K562 (cell line): Measurements from ENCODE around the gene IL13. TPM values are rescaled to one million over a fixed set of nuclear protein-coding genes. Genes with fewer than 3 reads are reported as not detected.
"Not testable (repeated sequence)": the region's sequence is repeated elsewhere in the genome, so short reads cannot be mapped to it uniquely, and the experiment has no call there.

Experiments
- ATAC-seq: fragments of 200-7000 bp; cut with Tn5 transposase; 3 replicates; pipeline ENCODE4 v1.9.1; 2020; ENCODE audit warnings: moderate library complexity
- BruUV-seq: library from RNA; stranded (reverse); fragments of 400-500 nt; replicated peaks from 2 replicates; lab custom pipeline; 2021; lab: Mats Ljungman, UMichigan
- CTCF ChIA-PET: fragments of 300-600 bp; formaldehyde crosslinking; extraction: SDS; loops from one replicate; lab custom pipeline; 2021; ENCODE audit warnings: low intra/inter-chr PET ratio; lab: Yijun Ruan, JAX
- POLR2A ChIA-PET: fragments of 300-600, 350-650 bp; sonication (Branson Sonifier 250); formaldehyde crosslinking; extraction: SDS; loops from one replicate; lab custom pipeline; 2021; ENCODE audit warnings: antibody characterized with exemption, inconsistent platforms; lab: Yijun Ruan, JAX
- DNase-seq, 4 experiments: peaks; one replicate each; pipeline versions ENCODE4 v3.0.0 to v3.0.0-alpha.2; 2011 to 2018; ENCODE audit warnings: low spot score in 3 of 4, mixed read lengths in 3 of 4; ENCODE audit errors: extremely low read depth in 1 of 4
- FAIRE-seq: peaks from 2 replicates; lab custom pipeline; 2011; peaks lifted over from hg19 to GRCh38; lab: Jason Lieb, UNC
- H2AFZ ChIP-seq: 2 replicates; pipeline ENCODE4 v1.6.0; 2011; ENCODE audit warnings: low read depth, low read length, control low read depth, inconsistent platforms
- H3K27ac ChIP-seq: fragments of 200-600 bp; 3 replicates; pipeline ENCODE4 v1.8.0; 2011; ENCODE audit warnings: low read depth, mild to moderate bottlenecking, control low read depth, inconsistent platforms, low read length, moderate library complexity, mixed read lengths; ENCODE audit errors: extremely low read depth
- H3K27me3 ChIP-seq, 2 experiments: fragments of 300-600 bp in 1 of 2; 2 replicates in 1 of 2; 3 replicates in 1 of 2; pipeline versions ENCODE4 v1.6.0 to v1.8.0; 2011; ENCODE audit warnings: inconsistent platforms in 2 of 2, low read length in 2 of 2, mild to moderate bottlenecking in 1 of 2, mixed read lengths in 1 of 2, moderate library complexity in 1 of 2; ENCODE audit not compliant: control insufficient read depth in 2 of 2, insufficient read depth in 2 of 2
- H3K36me3 ChIP-seq: fragments of 300-600 bp; 3 replicates; pipeline ENCODE4 v1.8.0; 2011; ENCODE audit warnings: mild to moderate bottlenecking, low read length, inconsistent platforms; ENCODE audit not compliant: control insufficient read depth, insufficient read depth
- H3K4me1 ChIP-seq, 2 experiments: fragments of 200-600 bp in 1 of 2; replicated peaks in 1 of 2; 2 replicates in 1 of 2; 3 replicates in 1 of 2; pipeline versions ENCODE4 v1.5.1 to v1.8.0; 2011; ENCODE audit warnings: inconsistent platforms in 2 of 2, low read length in 2 of 2, mild to moderate bottlenecking in 1 of 2, mixed read lengths in 1 of 2, moderate library complexity in 1 of 2; ENCODE audit not compliant: control insufficient read depth in 2 of 2, insufficient read depth in 2 of 2
- H3K4me2 ChIP-seq: 2 replicates; pipeline ENCODE4 v1.6.1; 2011; ENCODE audit warnings: low read length, control low read depth, inconsistent platforms, mixed read lengths; ENCODE audit not compliant: insufficient read depth
- H3K4me3 ChIP-seq: fragments of 200-600 bp; sonication (generic), shearing (Covaris generic); 2 replicates; pipeline ENCODE4 v1.5.1; 2016; ENCODE audit warnings: control low read depth, inconsistent platforms
- H3K79me2 ChIP-seq: fragments of 200-600 bp; 3 replicates; pipeline ENCODE4 v1.8.0; 2011; ENCODE audit warnings: low read length, inconsistent platforms; ENCODE audit not compliant: control insufficient read depth, insufficient read depth
- H3K9ac ChIP-seq, 2 experiments: 2 replicates each; pipeline versions ENCODE4 v1.6.0 to v1.6.1; 2011; ENCODE audit warnings: low read depth in 2 of 2, low read length in 2 of 2, control low read depth in 1 of 2, inconsistent platforms in 1 of 2, mild to moderate bottlenecking in 1 of 2, mixed read lengths in 1 of 2; ENCODE audit not compliant: insufficient read depth in 1 of 2
- H3K9me1 ChIP-seq: one replicate; pipeline ENCODE4 v1.6.0; 2011; ENCODE audit warnings: inconsistent platforms, mild to moderate bottlenecking, low read length, moderate library complexity; ENCODE audit not compliant: control insufficient read depth, insufficient read depth
- H3K9me3 ChIP-seq: replicated peaks from 2 replicates; pipeline ENCODE4 v1.5.1; 2011; ENCODE audit warnings: low read depth, low read length, inconsistent platforms; ENCODE audit not compliant: control insufficient read depth, insufficient read depth
- H4K20me1 ChIP-seq: replicated peaks from 2 replicates; pipeline ENCODE4 v1.6.1; 2011; ENCODE audit warnings: low read length, inconsistent platforms, mixed read lengths; ENCODE audit not compliant: control insufficient read depth, insufficient read depth
- CEBPG ChIP-seq, 3 experiments: fragments of 200-800 bp in 1 of 3; sonication (Bioruptor generic) in 1 of 3; sonication (generic) in 1 of 3; formaldehyde crosslinking in 1 of 3; IDR thresholded peaks in 2 of 3; conservative IDR thresholded peaks in 1 of 3; 2 replicates each; pipeline versions ENCODE4 v1.6.1 to v1.8.0; 2016 to 2022; ENCODE audit warnings: missing compliant biosample characterization in 2 of 3, missing genetic modification characterization in 2 of 3, mild to moderate bottlenecking in 1 of 3, missing genetic modification reagents in 1 of 3
- RBM25 ChIP-seq: fragments of 200-400 bp; formaldehyde crosslinking; IDR thresholded peaks from 2 replicates; pipeline ENCODE4 v1.6.1; 2018; ENCODE audit warnings: low read length, low read depth, moderate library complexity; ENCODE audit not compliant: severe bottlenecking
- SRSF9 ChIP-seq: fragments of 200-400 bp; formaldehyde crosslinking; IDR thresholded peaks from 2 replicates; pipeline ENCODE4 v1.6.1; 2017; ENCODE audit warnings: low read depth, low read length, borderline replicate concordance
- ZNF146 ChIP-seq: IDR thresholded peaks from one replicate; pipeline ENCODE4 v1.6.1; 2018; ENCODE audit warnings: missing compliant biosample characterization; ENCODE audit not compliant: unreplicated experiment
- WGBS: fragments of 100-300 bp; shearing (Covaris generic); methylation state at CpG from one replicate; pipeline ENCODE4 v1.1.6; 2016; ENCODE audit warnings: low coverage, mixed read lengths; ENCODE audit not compliant: insufficient coverage; ENCODE audit errors: missing lambda C conversion rate; 5-methylcytosine and 5-hydroxymethylcytosine counted together
- in situ Hi-C: fragments of 300-500 bp; cut with MboI; formaldehyde crosslinking; loops from 4 replicates; pipeline ENCODE4 v1.15.0; 2018; ENCODE audit warnings: inconsistent platforms, mixed read lengths
- intact Hi-C: fragments of 100-400 bp; cut with micrococcal nuclease; formaldehyde crosslinking; loops from 2 replicates; pipeline ENCODE4 v1.14.2; 2022
- polyA plus RNA-seq, 8 experiments: library from polyadenylated mRNA; depleted of rRNA in 4 of 8; stranded (reverse) in 5 of 8; unstranded in 3 of 8; fragments of >200 nt; fragmentation: Nextera tagmentation in 2 of 8; fragmentation: Illumina TruSeq in 1 of 8; extraction: Ambion mirVana in 2 of 8; extraction: Trizol in 1 of 8; gene quantifications; 2 replicates each; pipeline versions ENCODE4 v1.2.1 to v1.2.3, GENCODE V29; 2011 to 2014; ENCODE audit warnings: inconsistent platforms in 1 of 8, missing spikeins in 1 of 8
- total RNA-seq, 7 experiments: library from RNA; depleted of rRNA in 6 of 7; stranded (reverse); fragments of >200 nt in 6 of 7; fragmentation: Illumina TruSeq in 2 of 7; extraction: Trizol in 2 of 7; gene quantifications; 2 replicates each; pipeline versions ENCODE4 v1.2.1 to v1.2.3, GENCODE V29; 2011 to 2021; ENCODE audit warnings: low replicate concordance in 1 of 7

IL13 gene
- total and polyA plus RNA-seq, 9 of the 15 experiments (the other 6 are each of a cell fraction or from before 2014, with no cell fraction given): not detected

- ATAC-seq (no peak), DNase-seq (no peak), FAIRE-seq (no peak)
- Histone ChIP-seq H3K27me3 (no peaks in the 10 kb centered on the region), H4K20me1 (no peaks in the 10 kb centered on the region), H3K4me3 (no peak overlapping the region), H3K4me1 (peaks cover 4 to 15% of the 10 kb centered on the region in 2 experiments; a peak in 4 of 5 replicates), H3K4me2 (no peak overlapping the region), H3K27ac (no peak overlapping the region), H3K79me2 (no peaks in the 10 kb centered on the region), H3K9me3 (no peaks in the 10 kb centered on the region), H3K9me1 (no peaks in the 10 kb centered on the region), H2AFZ (no peak overlapping the region), H3K36me3 (no peaks in the 10 kb centered on the region), H3K9ac (no peak overlapping the region)
- ChIA-PET CTCF (no interaction called here), POLR2A (interaction anchor here (0.9 to 1.7 kb wide), 3 partner anchors 9 to 15 kb away, joined by 3 to 8 read pairs (median 5); no protein-coding TSS in a partner anchor)
- in situ Hi-C loops (no loop called here), intact Hi-C loops (no loop called here)
- TF ChIP-seq SRSF9: no peak
- no TSS peak for BruUV-seq
- 95% methylated on average over 3 of the region's 3 CpGs for WGBS
These were observed 32.2 kb downstream of the IL13 start for GRCh38 chr5:132690156-132690555.

- intact Hi-C loops; H2AFZ ChIP-seq; in situ Hi-C loops; H3K9ac ChIP-seq; H3K36me3 ChIP-seq; H3K27ac ChIP-seq; H3K9me1 ChIP-seq; H3K4me3 ChIP-seq; CTCF ChIA-PET; BruUV-seq; POLR2A ChIA-PET; H3K4me2 ChIP-seq; DNase-seq; H3K27me3 ChIP-seq; H4K20me1 ChIP-seq; H3K79me2 ChIP-seq; FAIRE-seq; H3K9me3 ChIP-seq; TF ChIP-seq CEBPG (tag; conservative IDR thresholded peaks at IDR 0.05 in 1 of 2, IDR thresholded peaks at IDR 0.05 in 1 of 2): not testable (repeated sequence)
- ATAC-seq: 0 out of 3 replicates have a peak, but pooled peaks have one; percentile 20
- 56% methylated on average over 5 of the region's 5 CpGs for WGBS
- TF ChIP-seq RBM25 (peak; percentile 21), ZNF146 (peak; percentile 52), CEBPG (CRISPR knock-in tag; IDR thresholded peaks at IDR 0.05) (peak; percentile 43; the same call in 1 of the 2 replicates)
- peaks cover 4 to 14% of the 10 kb centered on the region in 2 experiments; a peak in 4 of 5 replicates for H3K4me1 ChIP-seq
These were observed 34.0 kb downstream of the IL13 start for GRCh38 chr5:132691755-132692631.
